Heart right ventricle (tissue), 16 donors: ENCODE results near the gene AIFM1. TPM values are rescaled to one million over a fixed set of nuclear protein-coding genes. Genes with fewer than 3 reads are reported as not detected.
A peak's percentile ranks its signal among the peaks of the same experiment; 100 is the strongest.

Source experiments
- ATAC-seq, 8 donors: fragments of 200-7000 bp; cut with Tn5 transposase; one replicate each; pipeline ENCODE4 v1.9.1; 2020; ENCODE audit warnings: mild to moderate bottlenecking in 8 of 8, moderate library complexity in 8 of 8, moderate number of reproducible peaks in 1 of 8
- DNase-seq, 2 donors: peaks; one replicate each; pipeline ENCODE4 v3.0.0-alpha.2; 2020
- H3K27ac ChIP-seq, 10 donors: fragments of 200-600 bp; sonication (generic) in 2 of 10; one replicate each; pipeline versions ENCODE4 v1.5.0 to v1.8.0; 2020 to 2022; ENCODE audit warnings: mild to moderate bottlenecking in 3 of 10
- H3K27me3 ChIP-seq, 7 donors: fragments of 200-600 bp; one replicate each; pipeline ENCODE4 v1.8.0; 2021 to 2022; ENCODE audit warnings: mild to moderate bottlenecking in 2 of 7
- H3K36me3 ChIP-seq, 9 donors: fragments of 200-600 bp; sonication (generic) in 1 of 9; one replicate each; pipeline versions ENCODE4 v1.5.0 to v1.8.0; 2020 to 2022; ENCODE audit warnings: mild to moderate bottlenecking in 2 of 9
- H3K4me1 ChIP-seq, 9 donors: fragments of 200-600 bp; sonication (generic) in 1 of 9; one replicate each; pipeline versions ENCODE4 v1.5.0 to v1.8.0; 2020 to 2022; ENCODE audit warnings: mild to moderate bottlenecking in 4 of 9
- H3K4me3 ChIP-seq, 10 donors: fragments of 200-600 bp; sonication (generic) in 2 of 10; one replicate each; pipeline versions ENCODE4 v1.5.0 to v1.8.0; 2020 to 2022; ENCODE audit warnings: mild to moderate bottlenecking in 7 of 10, moderate library complexity in 2 of 10
- H3K9me3 ChIP-seq, 11 donors: fragments of 200-600 bp in 10 of 11; sonication (generic) in 2 of 11; one replicate each; pipeline versions ENCODE4 v1.5.0 to v1.8.0; 2013 to 2022; ENCODE audit warnings: mild to moderate bottlenecking in 2 of 11, control low read depth in 1 of 11, moderate library complexity in 1 of 11
- CTCF ChIP-seq, 9 donors: fragments of 200-600 bp; sonication (generic) in 2 of 9; IDR thresholded peaks; one replicate each; pipeline versions ENCODE4 v1.5.0 to v1.8.0; 2021 to 2022; ENCODE audit warnings: antibody characterized with exemption in 9 of 9, mild to moderate bottlenecking in 5 of 9, moderate library complexity in 1 of 9
- WGBS, 2 donors: extraction: QIAGEN DNeasy Blood & Tissue Kit; methylation state at CpG; one replicate each; pipeline ENCODE4 v1.1.7; 2013; ENCODE audit warnings: inconsistent platforms in 1 of 2; 5-methylcytosine and 5-hydroxymethylcytosine counted together
- intact Hi-C, 10 donors: fragments of 100-400 bp; cut with DNase I; formaldehyde crosslinking; loops; one replicate each; pipeline versions ENCODE4 v1.11.1 to v1.14.2; 2022
- polyA plus RNA-seq, 2 donors: library from polyadenylated mRNA; stranded (reverse); fragments of 200-250 nt; gene quantifications; one replicate each; pipeline ENCODE4 v1.2.3, GENCODE V29; 2013
- total RNA-seq, 10 donors: library from RNA; stranded (reverse); fragmentation: NEBNext Ultra II Directional in 3 of 10; extraction: Animal tissue kit (Norgen Biotek cat#: 25700) in 3 of 10; gene quantifications; one replicate each; pipeline versions ENCODE4 v1.2.1 to v1.2.4, GENCODE V29; 2021 to 2023
- donor health status: Arrhythmogenic right ventricular cardiomyopathy.
- donor health status: ischemic (EF 13 %, LVEDD 7.1; RV severe dilation, severe dysfunction).
- donor health status: healthy with polysubstance abuse.
- donor health status: DM: no; HTN: yes; CAD: no.
- donor health status: DM: no; HTN: no; CAD: no.
- donor health status: ischemic (EF 25% LVEDD 6.9; RV normal size, moderate dysfunction).
- donor health status: ischemic (EF 25% LVEDD 5.7; RV mildly dilated, moderate dysfunction).
- donor health status: healthy.
- donor health status: DM: yes; HTN: yes; CAD: no.
- donor health status: Ischemic cardiomyopathy.
- donor health status: ischemic (EF 35%, LVEDD 5.7; RV mildly dilated, moderate dysfunction).
- donor health status: nonischemic (EF 11% LVEDD 7.7; RV severe dilation, severe dysfunction).
- donor health status: DM: yes; HTN: yes; CAD: no.
- donor health status: PGD.
- donor health status: ischemic (EF 29% LVEDD 5.4; RV normal size, mild dysfunction).
- donor health status: nonischemic (EF 23%, LVEDD 6.1; RV moderate dilation, normal function).

Gene AIFM1
- total and polyA plus RNA-seq, 12 donors = 93.8 to 165 (median 141) TPM

- Histone ChIP-seq H3K9me3 (no peaks in the 10 kb centered on the region), H3K4me3 (no peak overlapping the region), H3K27ac (no peak overlapping the region), H3K36me3 (no peaks in the 10 kb centered on the region), H3K27me3 (no peaks in the 10 kb centered on the region), H3K4me1 (peaks cover under 1 to 51% (median 15%) of the 10 kb centered on the region in 9 donors)
- TF ChIP-seq CTCF (IDR thresholded peaks at IDR 0.05) = no peak
- DNase-seq (no peak), ATAC-seq (no peak)
- 83 to 84% methylated on average over 8 of the region's 8 CpGs for WGBS, 2 donors
- intact Hi-C loops = no loop called here
Measured at GRCh38 chrX:130094696-130095095, 70.9 kb downstream of the AIFM1 start.

GRCh38 chrX:130093271-130093670, 72.4 kb downstream of the AIFM1 start:
- WGBS, 2 donors = 93 to 100% methylated on average over 2 of the region's 2 CpGs
- peaks cover 0 to 51% (median 3%) of the 10 kb centered on the region in 9 donors for H3K4me1 ChIP-seq
- TF ChIP-seq CTCF (IDR thresholded peaks at IDR 0.05) = no peak

GRCh38 chrX:130091980-130092522, 73.6 kb downstream of the AIFM1 start:
- Histone ChIP-seq H3K9me3 (no peaks in the 10 kb centered on the region), H3K36me3 (no peaks in the 10 kb centered on the region), H3K27me3 (no peaks in the 10 kb centered on the region), H3K4me1 (peaks cover 0 to 56% (median 0%) of the 10 kb centered on the region in 9 donors), H3K4me3 (peak overlapping the region in 1 of 10 donors; percentile 41), H3K27ac (peak overlapping the region in 4 of 10 donors; percentile 5 to 89 (median 17))
- ATAC-seq (peak; percentile 43 to 79 (median 65)), DNase-seq (peak in 1 of 2 donors; percentile 33)
- TF ChIP-seq CTCF (IDR thresholded peaks at IDR 0.05) = peak in 1 of 9 donors; percentile 6
- 43 to 46% methylated on average over 6 to 9 of the region's 10 CpGs for WGBS, 2 donors
- intact Hi-C loops = no loop called here

More at GRCh38 chrX:130093271-130093670, 72.4 kb downstream of the AIFM1 start:
- Histone ChIP-seq H3K4me3 (no peak overlapping the region), H3K27ac (no peak overlapping the region), H3K36me3 (no peaks in the 10 kb centered on the region), H3K9me3 (no peaks in the 10 kb centered on the region), H3K27me3 (no peaks in the 10 kb centered on the region)
- ATAC-seq = no peak
- intact Hi-C loops = no loop called here
- DNase-seq = no peak

- H3K27ac ChIP-seq = peak overlapping the region in 1 of 10 donors; percentile 52
- no peaks in the 10 kb centered on the region for H3K9me3 ChIP-seq
- intact Hi-C loops = no loop called here
- H3K4me1 ChIP-seq = peaks cover 0 to 73% (median 9%) of the 10 kb centered on the region in 9 donors
- H3K27me3 ChIP-seq = peaks cover 0 to 4% (median 0%) of the 10 kb centered on the region in 7 donors
- TF ChIP-seq CTCF (IDR thresholded peaks at IDR 0.05) = no peak
- no peaks in the 10 kb centered on the region for H3K36me3 ChIP-seq
- WGBS, 2 donors = 77 to 90% methylated on average over 3 of the region's 3 CpGs
- ATAC-seq (no peak), DNase-seq (no peak)
- no peak overlapping the region for H3K4me3 ChIP-seq
Measured at GRCh38 chrX:130090364-130090763, 75.3 kb downstream of the AIFM1 start.
